SU-DHL-6 (cell line): ENCODE measurements around the gene DPEP1.

ENCODE experiments used
- EZH2phosphoT487 ChIP-seq: fragments of 200-600 bp; sonication (generic), shearing (Covaris generic); conservative IDR thresholded peaks from 2 replicates; pipeline ENCODE4 v1.6.1; 2018; ENCODE audit warnings: mild to moderate bottlenecking, antibody characterized with exemption, low read length, moderate library complexity, mixed read lengths
- TF ChIP-seq, protein P1 (sequence below): fragments of 200-600 bp; sonication (generic); IDR thresholded peaks from one replicate; pipeline ENCODE4 v1.5.1; 2017; ENCODE audit warnings: antibody characterized with exemption, mild to moderate bottlenecking, low read length, moderate library complexity; ENCODE audit not compliant: insufficient read depth, poor library complexity, severe bottlenecking

DNA sequence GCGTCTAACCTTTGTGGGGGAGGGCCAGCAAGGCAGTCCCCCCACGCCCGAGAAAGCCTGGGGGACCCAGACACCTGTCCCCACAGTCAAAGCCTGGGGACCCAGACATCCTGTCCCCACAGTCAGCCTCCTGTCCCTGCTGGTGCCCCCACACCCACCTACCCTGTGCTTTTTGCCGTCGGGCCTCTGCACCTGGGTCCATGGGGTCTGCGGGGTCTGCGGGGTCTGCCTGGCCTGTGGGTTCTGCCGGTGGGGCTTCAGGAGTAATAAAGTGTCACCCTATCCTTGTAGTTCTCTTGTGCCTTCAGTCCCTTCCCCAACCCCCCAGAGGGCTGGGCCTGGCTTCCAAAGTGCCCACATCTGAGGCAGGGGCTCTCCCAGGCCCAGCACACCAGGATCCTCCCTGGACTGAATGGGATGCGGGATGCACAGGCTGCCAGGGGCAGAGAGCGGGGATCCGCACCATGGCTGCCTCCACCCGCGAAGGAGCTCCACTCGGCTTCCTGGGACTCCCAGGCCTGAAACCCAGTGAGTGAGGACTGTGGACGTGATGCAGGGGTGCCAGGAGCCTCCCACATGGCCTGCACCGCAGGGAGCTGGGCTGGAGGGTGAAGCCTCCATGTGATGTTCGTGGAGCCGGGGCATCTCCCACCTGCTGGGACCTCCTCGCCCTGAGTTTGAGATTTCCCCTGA is 16.3 kb upstream of the DPEP1 start:
- TF ChIP-seq, protein P1, sequence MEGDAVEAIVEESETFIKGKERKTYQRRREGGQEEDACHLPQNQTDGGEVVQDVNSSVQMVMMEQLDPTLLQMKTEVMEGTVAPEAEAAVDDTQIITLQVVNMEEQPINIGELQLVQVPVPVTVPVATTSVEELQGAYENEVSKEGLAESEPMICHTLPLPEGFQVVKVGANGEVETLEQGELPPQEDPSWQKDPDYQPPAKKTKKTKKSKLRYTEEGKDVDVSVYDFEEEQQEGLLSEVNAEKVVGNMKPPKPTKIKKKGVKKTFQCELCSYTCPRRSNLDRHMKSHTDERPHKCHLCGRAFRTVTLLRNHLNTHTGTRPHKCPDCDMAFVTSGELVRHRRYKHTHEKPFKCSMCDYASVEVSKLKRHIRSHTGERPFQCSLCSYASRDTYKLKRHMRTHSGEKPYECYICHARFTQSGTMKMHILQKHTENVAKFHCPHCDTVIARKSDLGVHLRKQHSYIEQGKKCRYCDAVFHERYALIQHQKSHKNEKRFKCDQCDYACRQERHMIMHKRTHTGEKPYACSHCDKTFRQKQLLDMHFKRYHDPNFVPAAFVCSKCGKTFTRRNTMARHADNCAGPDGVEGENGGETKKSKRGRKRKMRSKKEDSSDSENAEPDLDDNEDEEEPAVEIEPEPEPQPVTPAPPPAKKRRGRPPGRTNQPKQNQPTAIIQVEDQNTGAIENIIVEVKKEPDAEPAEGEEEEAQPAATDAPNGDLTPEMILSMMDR: no peak
- TF ChIP-seq EZH2phosphoT487: no peak
